Mesodermal cell (in vitro differentiated cells): ENCODE results near the gene MSH6.

Experiments
- H3K27ac ChIP-seq: 2 replicates; pipeline ENCODE4 v1.7.0; 2013; ENCODE audit warnings: mild to moderate bottlenecking, low read depth, low read length, moderate library complexity; ENCODE audit not compliant: severe bottlenecking
- H3K36me3 ChIP-seq: 2 replicates; pipeline ENCODE4 v1.7.1; 2013; ENCODE audit warnings: mild to moderate bottlenecking, low read length, moderate library complexity; ENCODE audit not compliant: control insufficient read depth, insufficient read depth
- H3K4me1 ChIP-seq: one replicate; pipeline ENCODE4 v1.7.1; 2013; ENCODE audit warnings: mild to moderate bottlenecking, low read length; ENCODE audit not compliant: insufficient read depth, control insufficient read depth, poor library complexity, severe bottlenecking
- H3K4me3 ChIP-seq: 2 replicates; pipeline ENCODE4 v1.7.0; 2013; ENCODE audit warnings: low read length, control low read depth, mild to moderate bottlenecking; ENCODE audit not compliant: insufficient read depth, poor library complexity, severe bottlenecking; ENCODE audit errors: extremely low read depth
- H3K9me3 ChIP-seq: 2 replicates; pipeline ENCODE4 v1.7.1; 2013; ENCODE audit warnings: mild to moderate bottlenecking, low read length, moderate library complexity; ENCODE audit not compliant: control insufficient read depth
- WGBS, 2 experiments: methylation state at CpG; one replicate each; pipeline ENCODE4 v1.1.5; 2013; ENCODE audit warnings: missing lambda C conversion rate in 2 of 2; ENCODE audit not compliant: insufficient coverage in 2 of 2; 5-methylcytosine and 5-hydroxymethylcytosine counted together

Gene MSH6

DNA sequence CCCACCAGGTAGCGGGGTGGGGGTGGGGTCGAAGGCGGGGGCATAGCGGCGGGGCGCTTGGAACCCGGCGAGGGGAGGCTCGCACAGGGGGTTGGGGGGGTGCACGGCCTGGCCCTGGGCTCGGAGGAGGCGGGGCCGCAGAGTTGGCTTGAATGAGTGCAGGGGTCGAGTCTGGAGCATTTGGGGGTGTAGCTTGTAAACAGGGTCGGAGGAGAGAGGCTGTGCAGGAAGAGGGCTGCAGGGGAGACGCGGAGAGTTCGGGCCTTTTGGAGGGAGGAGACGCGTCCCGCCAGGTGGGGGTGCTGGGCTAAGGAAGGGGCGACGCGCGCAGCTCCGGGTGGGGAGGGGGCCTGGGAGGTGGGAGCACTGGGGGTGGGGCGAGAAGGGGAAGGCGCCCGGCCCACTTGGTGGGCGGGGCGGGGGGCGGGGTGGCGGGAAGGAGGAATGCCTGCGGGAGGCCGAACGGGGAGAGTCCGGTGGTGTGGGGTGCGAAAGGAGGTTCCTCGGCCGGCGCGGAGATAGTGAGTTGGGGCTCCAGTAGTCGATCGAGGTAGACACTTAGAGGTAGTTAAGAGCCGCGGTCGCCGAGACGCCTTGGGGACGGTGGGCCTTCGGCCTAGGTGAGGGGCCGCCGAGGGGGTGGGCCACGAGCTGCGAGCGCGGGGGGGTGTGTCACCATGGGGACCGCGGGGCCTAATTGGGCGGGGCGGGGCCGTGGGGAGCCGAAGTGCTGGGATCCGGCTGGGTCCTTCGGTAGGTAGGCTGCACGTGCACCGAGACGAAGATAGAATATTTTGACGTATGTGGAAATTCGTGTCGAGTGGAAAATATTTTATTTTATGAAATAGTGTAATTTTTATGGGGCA lies 774 bp downstream of the MSH6 start:
- Histone ChIP-seq H3K4me1 (no peaks in the 10 kb centered on the region), H3K36me3 (peaks cover 22% of the 10 kb centered on the region), H3K9me3 (no peaks in the 10 kb centered on the region), H3K4me3 (peak overlapping the region; percentile 93), H3K27ac (peak overlapping the region; percentile 93)
- 0% methylated on average over 32 to 47 of the region's 71 CpGs for WGBS, 2 experiments

DNA sequence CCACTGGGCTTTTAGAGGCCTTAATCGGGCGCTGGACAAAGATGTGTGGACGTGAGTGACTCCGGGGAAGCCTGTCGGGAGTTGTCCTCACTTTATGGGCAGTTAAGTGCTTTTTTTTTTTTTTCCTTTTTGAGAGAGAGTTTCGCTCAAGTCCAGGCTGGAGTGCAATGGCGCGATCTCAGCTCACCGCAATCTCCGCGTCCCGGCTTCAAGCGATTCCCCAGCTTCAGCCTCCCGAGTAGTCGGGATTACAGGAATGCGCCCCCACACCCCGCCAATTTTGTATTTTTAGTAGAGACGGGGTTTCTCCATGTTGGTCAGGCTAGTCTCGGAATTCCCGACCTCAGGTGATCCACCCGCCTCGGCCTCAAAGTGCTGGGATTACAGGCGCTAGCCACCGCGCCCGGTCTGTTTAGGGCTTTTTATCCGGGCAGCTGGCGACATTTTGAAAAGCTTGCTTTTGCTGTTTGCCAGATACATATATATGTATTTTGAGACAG lies 1.5 kb downstream of the MSH6 start:
- Histone ChIP-seq H3K4me1 (no peaks in the 10 kb centered on the region), H3K4me3 (peak overlapping the region; percentile 93), H3K36me3 (peaks cover 25% of the 10 kb centered on the region), H3K9me3 (no peaks in the 10 kb centered on the region), H3K27ac (peak overlapping the region; percentile 75)
- WGBS, 2 experiments, result 24% methylated on average over 19 to 22 of the region's 28 CpGs

DNA sequence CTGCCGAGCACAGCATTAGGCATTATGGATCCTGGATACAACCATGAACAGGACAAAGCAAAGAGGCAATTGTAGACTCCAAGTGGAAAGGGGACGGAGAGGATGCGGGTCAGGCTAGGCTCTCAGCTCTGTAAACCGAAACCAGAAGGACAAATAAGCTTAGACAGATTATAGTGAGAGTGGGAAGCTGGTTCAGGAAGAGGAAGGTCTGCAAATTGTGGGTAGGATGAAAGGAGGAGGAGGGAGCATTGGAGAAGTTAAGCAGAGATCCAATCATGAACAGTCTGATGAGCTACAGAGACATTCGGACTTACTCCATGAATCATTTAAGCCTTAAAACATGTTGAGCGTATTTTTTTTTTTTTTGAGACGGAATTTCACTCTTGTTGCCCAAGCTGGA lies 3.0 kb downstream of the MSH6 start:
- Histone ChIP-seq H3K4me1 (no peaks in the 10 kb centered on the region), H3K4me3 (no peak overlapping the region), H3K9me3 (no peaks in the 10 kb centered on the region), H3K36me3 (peaks cover 38% of the 10 kb centered on the region), H3K27ac (no peak overlapping the region)
- WGBS, 2 experiments, result 93 to 95% methylated on average over 6 of the region's 7 CpGs

DNA sequence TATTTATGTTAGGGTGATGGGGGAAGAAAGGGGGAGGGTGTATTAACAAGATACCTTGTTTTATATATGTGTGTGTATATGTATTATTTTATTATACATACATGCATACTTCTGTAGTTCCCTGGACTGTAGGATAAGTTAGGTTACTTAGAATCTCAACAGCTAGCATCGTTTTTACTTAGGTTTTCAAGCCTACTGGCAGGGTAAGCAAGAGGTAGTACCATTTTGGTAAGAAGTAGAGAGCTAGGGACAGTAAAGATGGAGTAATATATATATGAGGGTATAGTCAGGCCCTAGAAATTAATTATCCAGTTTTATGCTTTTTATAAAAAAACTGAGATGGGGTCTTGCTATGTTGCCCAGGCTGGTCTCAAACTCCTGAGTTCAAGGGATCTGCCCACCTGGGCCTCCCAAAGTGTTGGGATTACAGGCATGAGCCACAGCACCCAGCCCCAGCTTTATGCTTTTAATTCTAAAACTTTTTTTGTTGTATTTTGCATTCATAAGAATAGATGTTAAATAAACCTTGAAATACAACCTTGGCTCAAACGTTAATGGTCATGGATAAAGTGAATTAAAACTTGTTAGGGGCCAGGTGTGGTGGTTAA lies 13.2 kb downstream of the MSH6 start:
- no peak overlapping the region for H3K4me3 ChIP-seq
- H3K4me1 ChIP-seq, result no peaks in the 10 kb centered on the region
- H3K27ac ChIP-seq, result no peak overlapping the region
- WGBS, 2 experiments, result 86% methylated on average over 1 of the region's 2 CpGs; no CpG with 5 or more reads in 1 of the 2 experiments
- H3K9me3 ChIP-seq, result no peaks in the 10 kb centered on the region
- peaks cover 94% of the 10 kb centered on the region for H3K36me3 ChIP-seq

DNA sequence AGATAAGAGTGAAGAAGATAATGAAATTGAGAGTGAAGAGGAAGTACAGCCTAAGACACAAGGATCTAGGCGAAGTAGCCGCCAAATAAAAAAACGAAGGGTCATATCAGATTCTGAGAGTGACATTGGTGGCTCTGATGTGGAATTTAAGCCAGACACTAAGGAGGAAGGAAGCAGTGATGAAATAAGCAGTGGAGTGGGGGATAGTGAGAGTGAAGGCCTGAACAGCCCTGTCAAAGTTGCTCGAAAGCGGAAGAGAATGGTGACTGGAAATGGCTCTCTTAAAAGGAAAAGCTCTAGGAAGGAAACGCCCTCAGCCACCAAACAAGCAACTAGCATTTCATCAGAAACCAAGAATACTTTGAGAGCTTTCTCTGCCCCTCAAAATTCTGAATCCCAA lies 15.7 kb downstream of the MSH6 start:
- H3K4me3 ChIP-seq, result no peak overlapping the region

DNA sequence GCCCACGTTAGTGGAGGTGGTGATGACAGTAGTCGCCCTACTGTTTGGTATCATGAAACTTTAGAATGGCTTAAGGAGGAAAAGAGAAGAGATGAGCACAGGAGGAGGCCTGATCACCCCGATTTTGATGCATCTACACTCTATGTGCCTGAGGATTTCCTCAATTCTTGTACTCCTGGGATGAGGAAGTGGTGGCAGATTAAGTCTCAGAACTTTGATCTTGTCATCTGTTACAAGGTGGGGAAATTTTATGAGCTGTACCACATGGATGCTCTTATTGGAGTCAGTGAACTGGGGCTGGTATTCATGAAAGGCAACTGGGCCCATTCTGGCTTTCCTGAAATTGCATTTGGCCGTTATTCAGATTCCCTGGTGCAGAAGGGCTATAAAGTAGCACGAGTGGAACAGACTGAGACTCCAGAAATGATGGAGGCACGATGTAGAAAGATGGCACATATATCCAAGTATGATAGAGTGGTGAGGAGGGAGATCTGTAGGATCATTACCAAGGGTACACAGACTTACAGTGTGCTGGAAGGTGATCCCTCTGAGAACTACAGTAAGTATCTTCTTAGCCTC lies 16.2 kb downstream of the MSH6 start:
- no peak overlapping the region for H3K27ac ChIP-seq
- no peak overlapping the region for H3K4me3 ChIP-seq
- no peaks in the 10 kb centered on the region for H3K4me1 ChIP-seq
- 93 to 94% methylated on average over 4 of the region's 6 CpGs for WGBS, 2 experiments
- peaks cover 15% of the 10 kb centered on the region for H3K9me3 ChIP-seq
- H3K36me3 ChIP-seq, result peaks cover 100% of the 10 kb centered on the region

More for the DNA sequence above, 15.7 kb downstream of the MSH6 start:
- Histone ChIP-seq H3K4me1 (no peaks in the 10 kb centered on the region), H3K27ac (no peak overlapping the region), H3K36me3 (peaks cover 97% of the 10 kb centered on the region), H3K9me3 (peaks cover 11% of the 10 kb centered on the region)
- WGBS, 2 experiments, result 98% methylated on average over 3 to 6 of the region's 6 CpGs

DNA sequence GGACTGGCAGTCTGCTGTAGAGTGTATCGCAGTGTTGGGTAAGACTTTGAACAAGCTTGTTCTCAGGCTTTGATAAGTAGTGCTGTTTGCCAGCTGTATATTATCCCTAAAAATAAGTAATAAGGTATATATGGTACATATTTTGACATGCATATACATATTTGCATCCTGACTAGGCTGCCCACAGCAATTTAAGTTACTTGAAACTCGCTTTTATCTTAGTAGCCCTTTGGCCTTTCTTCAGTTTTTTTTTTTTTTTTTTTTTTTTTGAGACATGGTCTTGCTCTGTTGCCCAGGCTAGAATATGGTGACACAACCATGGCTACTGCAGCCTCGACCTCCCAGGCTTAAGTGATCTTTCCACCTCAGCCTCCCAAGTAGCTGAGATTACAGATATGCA lies 18.2 kb downstream of the MSH6 start:
- Histone ChIP-seq H3K4me3 (no peak overlapping the region), H3K4me1 (no peaks in the 10 kb centered on the region), H3K9me3 (peaks cover 15% of the 10 kb centered on the region), H3K36me3 (peaks cover 100% of the 10 kb centered on the region), H3K27ac (no peak overlapping the region)
- 93 to 100% methylated on average over 1 to 2 of the region's 3 CpGs for WGBS, 2 experiments

DNA sequence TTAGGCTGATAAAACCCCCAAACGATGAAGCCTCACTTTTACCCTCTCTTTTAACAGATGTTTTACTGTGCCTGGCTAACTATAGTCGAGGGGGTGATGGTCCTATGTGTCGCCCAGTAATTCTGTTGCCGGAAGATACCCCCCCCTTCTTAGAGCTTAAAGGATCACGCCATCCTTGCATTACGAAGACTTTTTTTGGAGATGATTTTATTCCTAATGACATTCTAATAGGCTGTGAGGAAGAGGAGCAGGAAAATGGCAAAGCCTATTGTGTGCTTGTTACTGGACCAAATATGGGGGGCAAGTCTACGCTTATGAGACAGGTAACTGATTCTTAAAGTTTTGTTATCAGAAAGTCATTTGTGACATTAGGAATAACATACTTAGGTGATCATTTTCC lies 20.4 kb downstream of the MSH6 start:
- WGBS, 2 experiments, result 96 to 100% methylated on average over 3 to 4 of the region's 7 CpGs
- H3K4me1 ChIP-seq, result no peaks in the 10 kb centered on the region
- peaks cover 100% of the 10 kb centered on the region for H3K36me3 ChIP-seq
- H3K9me3 ChIP-seq, result peaks cover 15% of the 10 kb centered on the region
- no peak overlapping the region for H3K27ac ChIP-seq
- H3K4me3 ChIP-seq, result no peak overlapping the region

DNA sequence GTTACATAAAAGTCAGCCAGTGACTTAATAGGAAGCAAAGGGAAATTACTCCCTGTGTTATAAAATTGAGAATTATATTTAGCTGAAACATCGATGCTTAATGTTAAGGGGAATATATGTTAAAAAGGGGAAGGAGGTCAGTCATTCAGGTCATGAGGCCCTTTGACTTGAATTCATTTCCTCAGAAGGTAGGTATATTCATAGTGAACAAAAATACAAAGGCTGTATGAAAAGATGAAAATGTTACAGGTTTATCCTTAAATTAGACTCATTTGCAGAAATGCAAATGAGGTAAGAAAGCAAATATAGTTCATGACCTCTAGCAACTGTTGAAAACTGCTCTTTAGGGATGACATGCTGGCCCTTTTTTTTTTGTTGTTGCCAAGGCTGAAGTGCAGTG lies 20.8 kb downstream of the MSH6 start:
- WGBS, 2 experiments, result 100% methylated on average over 1 of the region's 1 CpG
- Histone ChIP-seq H3K27ac (no peak overlapping the region), H3K4me1 (no peaks in the 10 kb centered on the region), H3K9me3 (peaks cover 15% of the 10 kb centered on the region), H3K4me3 (no peak overlapping the region), H3K36me3 (peaks cover 100% of the 10 kb centered on the region)

DNA sequence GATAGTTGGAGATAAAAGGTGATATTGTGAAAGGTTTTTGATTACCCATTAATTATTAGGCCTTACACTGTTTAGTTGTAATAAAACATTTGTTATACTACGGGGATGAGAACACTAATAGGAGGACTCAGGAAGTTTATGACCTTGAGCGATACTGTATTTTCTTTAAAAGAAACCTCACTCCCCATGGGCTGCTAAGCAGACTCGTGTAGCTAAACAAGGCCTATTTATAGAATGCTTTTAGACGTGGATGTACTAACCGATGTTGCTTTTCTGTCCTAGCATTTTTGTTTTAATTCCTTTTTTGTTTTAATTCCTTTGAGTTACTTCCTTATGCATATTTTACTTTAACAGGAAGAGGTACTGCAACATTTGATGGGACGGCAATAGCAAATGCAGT lies 22.9 kb downstream of the MSH6 start:
- H3K4me1 ChIP-seq, result no peaks in the 10 kb centered on the region
- H3K9me3 ChIP-seq, result peaks cover 15% of the 10 kb centered on the region
- H3K4me3 ChIP-seq, result no peak overlapping the region
- peaks cover 94% of the 10 kb centered on the region for H3K36me3 ChIP-seq
- 96% methylated on average over 3 of the region's 6 CpGs; no CpG with 5 or more reads in 1 of the 2 experiments for WGBS, 2 experiments
- H3K27ac ChIP-seq, result no peak overlapping the region
